Measurements from ENCODE around the gene SPOPL. TPM values are rescaled to one million over a fixed set of nuclear protein-coding genes. Genes with fewer than 3 reads are reported as not detected.
A peak's percentile ranks its signal among the peaks of the same experiment; 100 is the strongest.

The SPOPL gene
- total RNA-seq, 1 experiment from 2014 or later, result 21.3 TPM

DNA sequence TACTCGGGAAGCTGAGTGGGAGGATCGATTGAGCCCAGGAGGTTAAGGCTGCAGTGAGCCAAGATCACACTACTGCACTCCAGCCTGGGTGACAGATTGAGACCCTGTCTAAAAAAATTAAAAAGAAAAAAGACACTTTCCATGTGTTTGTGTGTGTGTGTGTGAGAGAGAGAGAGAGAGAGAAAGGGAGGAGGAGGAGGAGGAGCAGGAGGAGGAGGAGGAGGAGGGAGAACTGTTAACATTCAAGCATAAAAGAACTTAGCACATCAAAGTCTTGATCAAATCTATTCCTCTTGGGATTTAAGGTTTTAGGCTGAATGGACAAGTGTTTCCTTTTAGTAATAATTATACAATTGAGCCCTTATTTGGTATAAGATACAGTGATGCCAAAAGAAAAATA is 75.5 kb downstream of the SPOPL start:
- no peaks in the 10 kb centered on the region for H3K27me3 ChIP-seq
- H3K36me3 ChIP-seq, result peaks cover 8% of the 10 kb centered on the region; the same call in 1 of the 2 replicates
- no peak overlapping the region for H3K4me3 ChIP-seq
- no peaks in the 10 kb centered on the region for H3K4me1 ChIP-seq
- H3K9me3 ChIP-seq (replicated peaks), result no peaks in the 10 kb centered on the region
- no peak overlapping the region for H3K27ac ChIP-seq
- DNase-seq, result no peak

DNA sequence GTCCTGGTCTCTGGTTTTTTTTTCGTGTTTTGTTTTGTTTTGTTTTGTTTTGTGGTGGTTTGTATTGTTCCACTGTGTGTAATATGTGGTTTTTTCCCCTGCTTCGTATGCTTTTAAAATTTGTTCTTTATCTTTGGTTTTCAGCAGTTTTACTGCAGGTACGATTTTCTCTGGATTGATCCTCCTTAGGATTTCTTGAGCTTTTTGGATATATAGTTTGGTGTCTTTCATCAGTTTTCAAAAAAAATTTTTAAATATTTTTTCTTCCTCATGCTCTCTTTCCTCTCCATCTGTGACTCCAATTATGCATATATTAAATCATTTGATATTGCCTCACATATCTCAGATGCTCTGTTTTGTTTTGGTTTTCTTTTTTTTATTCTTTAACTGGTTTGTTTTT is 78.0 kb downstream of the SPOPL start:
- H3K4me1 ChIP-seq, result no peaks in the 10 kb centered on the region
- no peak overlapping the region for H3K4me3 ChIP-seq
- no peak overlapping the region for H3K27ac ChIP-seq
- no peak for DNase-seq
- no peaks in the 10 kb centered on the region for H3K27me3 ChIP-seq
- no peaks in the 10 kb centered on the region for H3K9me3 ChIP-seq (replicated peaks)
- H3K36me3 ChIP-seq, result peaks cover 8% of the 10 kb centered on the region; the same call in 1 of the 2 replicates

- H3K4me3 ChIP-seq, result no peak overlapping the region
- H3K27me3 ChIP-seq, result no peaks in the 10 kb centered on the region
- no peak overlapping the region for H3K27ac ChIP-seq
- peaks cover 6% of the 10 kb centered on the region; the same call in 1 of the 2 replicates for H3K36me3 ChIP-seq
- DNase-seq, result no peak
- no peaks in the 10 kb centered on the region for H3K4me1 ChIP-seq
- no peaks in the 10 kb centered on the region for H3K9me3 ChIP-seq (replicated peaks)
These were observed 80.3 kb downstream of the SPOPL start for GRCh38 chr2:138581909-138582308.

GRCh38 chr2:138589663-138590062 is 88.1 kb downstream of the SPOPL start:
- no peaks in the 10 kb centered on the region for H3K27me3 ChIP-seq
- H3K4me3 ChIP-seq, result no peak overlapping the region
- no peak overlapping the region for H3K27ac ChIP-seq
- peak in 1 of 2 experiments; percentile 9 for DNase-seq
- no peaks in the 10 kb centered on the region for H3K4me1 ChIP-seq
- H3K36me3 ChIP-seq, result no peaks in the 10 kb centered on the region
- no peaks in the 10 kb centered on the region for H3K9me3 ChIP-seq (replicated peaks)

- no peaks in the 10 kb centered on the region for H3K27me3 ChIP-seq
- DNase-seq, result no peak
- peaks cover 2% of the 10 kb centered on the region; the same call in 1 of the 2 replicates for H3K36me3 ChIP-seq
- H3K27ac ChIP-seq, result no peak overlapping the region
- no peak overlapping the region for H3K4me3 ChIP-seq
- H3K4me1 ChIP-seq, result peaks cover 6% of the 10 kb centered on the region
- no peaks in the 10 kb centered on the region for H3K9me3 ChIP-seq (replicated peaks)
These were observed 94.8 kb downstream of the SPOPL start for GRCh38 chr2:138596403-138596802.

- H3K4me1 ChIP-seq, result peaks cover 20% of the 10 kb centered on the region
- no peaks in the 10 kb centered on the region for H3K9me3 ChIP-seq (replicated peaks)
- DNase-seq, result peak in 1 of 2 experiments; percentile 19
- peak overlapping the region; percentile 73 for H3K27ac ChIP-seq
- H3K27me3 ChIP-seq, result no peaks in the 10 kb centered on the region
- H3K36me3 ChIP-seq, result no peaks in the 10 kb centered on the region
- H3K4me3 ChIP-seq, result no peak overlapping the region
These were observed 99.3 kb downstream of the SPOPL start for GRCh38 chr2:138600732-138601457.

DNA sequence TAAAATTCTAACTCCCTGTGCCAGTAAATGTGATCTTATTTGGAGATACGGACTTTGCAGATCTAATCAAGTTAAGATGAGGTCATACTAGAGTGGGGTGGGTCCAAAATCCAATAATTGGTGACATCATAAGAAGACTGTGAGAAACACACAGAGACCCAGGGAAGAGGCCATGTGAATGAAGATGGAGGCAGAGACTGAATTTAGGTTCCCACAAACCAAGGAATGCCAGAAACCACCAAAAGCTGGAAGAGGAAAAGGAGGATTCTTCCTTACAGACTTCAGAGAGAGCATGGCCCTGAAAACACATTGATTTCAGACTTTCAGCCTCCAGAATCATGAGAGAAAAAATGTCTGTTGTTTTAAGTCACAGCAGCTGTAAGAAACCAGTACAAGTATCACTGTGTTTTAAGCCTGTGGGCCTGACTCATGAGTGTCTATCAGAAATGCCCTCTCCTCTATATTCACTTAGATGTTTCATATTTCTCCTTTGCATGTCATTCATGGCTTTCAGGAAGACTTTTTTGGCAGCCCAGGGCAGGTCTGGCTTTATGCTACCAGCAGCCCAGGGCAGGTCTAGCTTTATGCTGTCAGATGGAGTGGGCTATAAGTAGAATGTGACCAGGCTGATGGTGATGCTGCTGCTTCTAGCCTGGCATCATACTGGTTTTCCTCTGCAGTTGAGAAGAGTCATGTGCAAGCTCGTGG is 100.0 kb downstream of the SPOPL start:
- H3K36me3 ChIP-seq, result no peaks in the 10 kb centered on the region
- no peaks in the 10 kb centered on the region for H3K27me3 ChIP-seq
- H3K9me3 ChIP-seq (replicated peaks), result no peaks in the 10 kb centered on the region
- no peak overlapping the region for H3K4me3 ChIP-seq
- DNase-seq, result peak in 1 of 2 experiments; percentile 7
- peak overlapping the region; percentile 73 for H3K27ac ChIP-seq
- H3K4me1 ChIP-seq, result peaks cover 20% of the 10 kb centered on the region

- H3K27ac ChIP-seq, result peak overlapping the region; percentile 73
- no peak overlapping the region for H3K4me3 ChIP-seq
- DNase-seq, result peak; percentile 83 to 90
- no peaks in the 10 kb centered on the region for H3K27me3 ChIP-seq
- peaks cover 20% of the 10 kb centered on the region for H3K4me1 ChIP-seq
- H3K9me3 ChIP-seq (replicated peaks), result no peaks in the 10 kb centered on the region
- H3K36me3 ChIP-seq, result no peaks in the 10 kb centered on the region
These were observed 100.5 kb downstream of the SPOPL start for GRCh38 chr2:138602166-138602460.

DNA sequence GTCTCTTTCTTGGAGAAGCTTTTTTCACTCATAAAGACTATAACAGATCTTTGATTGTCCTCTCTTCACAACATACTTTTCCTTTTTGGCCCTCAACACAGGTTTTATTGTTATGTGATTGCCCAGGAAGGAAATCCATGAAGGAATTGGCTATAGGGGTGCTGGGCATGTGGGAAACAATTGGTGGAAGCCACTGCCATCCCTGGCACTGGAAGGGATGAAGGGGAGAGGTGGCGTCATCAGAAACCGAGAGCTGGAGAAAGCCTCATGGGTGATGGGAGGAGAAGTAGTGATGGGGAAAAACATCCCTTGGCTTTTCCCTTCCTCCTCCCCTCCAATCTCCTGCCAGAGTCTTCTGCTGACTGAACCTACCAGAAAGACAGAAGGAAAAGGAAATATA is 106.2 kb downstream of the SPOPL start:
- Histone ChIP-seq H3K27ac (no peak overlapping the region), H3K9me3 (replicated peaks) (peaks cover 4% of the 10 kb centered on the region; the same call in 1 of the 2 replicates), H3K36me3 (no peaks in the 10 kb centered on the region), H3K27me3 (no peaks in the 10 kb centered on the region), H3K4me3 (no peak overlapping the region), H3K4me1 (peaks cover 3% of the 10 kb centered on the region)
- DNase-seq, result no peak

GRCh38 chr2:138609446-138609845 is 107.9 kb downstream of the SPOPL start:
- H3K27ac ChIP-seq, result no peak overlapping the region
- no peak for DNase-seq
- H3K4me3 ChIP-seq, result no peak overlapping the region
- H3K36me3 ChIP-seq, result no peaks in the 10 kb centered on the region
- no peaks in the 10 kb centered on the region for H3K27me3 ChIP-seq
- H3K9me3 ChIP-seq (replicated peaks), result peaks cover 4% of the 10 kb centered on the region; the same call in 1 of the 2 replicates
- peaks cover 2% of the 10 kb centered on the region; the same call in 1 of the 2 replicates for H3K4me1 ChIP-seq

DNA sequence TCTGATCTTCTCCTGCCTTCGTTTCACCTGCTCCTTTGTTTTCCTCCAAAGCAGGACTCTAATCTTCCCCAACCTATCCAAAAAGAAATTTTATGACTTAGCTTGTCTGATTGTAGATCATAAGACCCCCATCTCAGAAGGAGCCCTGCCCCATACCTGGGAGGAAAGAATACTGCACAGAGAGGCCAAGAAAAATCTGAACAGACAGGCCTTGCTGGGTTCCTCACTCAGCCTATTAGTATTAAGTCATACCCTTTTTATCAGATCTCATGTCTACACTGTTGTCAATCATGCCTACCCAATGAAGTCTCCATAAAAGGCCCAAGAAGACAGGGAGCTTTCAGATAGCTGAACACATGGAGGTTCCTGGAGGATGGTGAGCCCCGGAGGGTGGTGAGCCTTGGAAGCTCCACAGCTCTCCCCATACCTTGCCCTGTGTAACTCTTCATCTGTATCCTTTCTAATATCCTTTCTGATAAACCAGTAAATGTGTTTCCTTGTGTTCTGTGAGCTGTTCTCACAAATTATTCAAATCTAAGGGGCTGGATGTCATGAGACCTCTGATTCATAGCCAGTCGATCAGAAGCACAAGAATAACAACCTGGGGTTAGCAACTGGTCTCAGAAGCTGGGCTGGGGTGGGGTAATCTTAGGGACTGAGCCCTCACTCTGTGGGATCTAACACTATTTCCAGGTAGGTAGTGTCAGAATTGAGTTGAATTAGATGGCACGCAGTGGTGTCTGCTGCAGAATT is 108.8 kb downstream of the SPOPL start:
- Histone ChIP-seq H3K4me3 (no peak overlapping the region), H3K27ac (no peak overlapping the region), H3K4me1 (peaks cover 8% of the 10 kb centered on the region; the same call in 1 of the 2 replicates), H3K27me3 (no peaks in the 10 kb centered on the region), H3K36me3 (no peaks in the 10 kb centered on the region), H3K9me3 (replicated peaks) (peaks cover 4% of the 10 kb centered on the region; the same call in 1 of the 2 replicates)
- no peak for DNase-seq

GRCh38 chr2:138615257-138615656 is 113.7 kb downstream of the SPOPL start:
- Histone ChIP-seq H3K27ac (peak overlapping the region; percentile 46), H3K36me3 (no peaks in the 10 kb centered on the region), H3K9me3 (replicated peaks) (no peaks in the 10 kb centered on the region), H3K4me1 (peaks cover 10% of the 10 kb centered on the region), H3K27me3 (no peaks in the 10 kb centered on the region), H3K4me3 (peak overlapping the region; percentile 5)
- DNase-seq, result peak; percentile 80 to 85

DNA sequence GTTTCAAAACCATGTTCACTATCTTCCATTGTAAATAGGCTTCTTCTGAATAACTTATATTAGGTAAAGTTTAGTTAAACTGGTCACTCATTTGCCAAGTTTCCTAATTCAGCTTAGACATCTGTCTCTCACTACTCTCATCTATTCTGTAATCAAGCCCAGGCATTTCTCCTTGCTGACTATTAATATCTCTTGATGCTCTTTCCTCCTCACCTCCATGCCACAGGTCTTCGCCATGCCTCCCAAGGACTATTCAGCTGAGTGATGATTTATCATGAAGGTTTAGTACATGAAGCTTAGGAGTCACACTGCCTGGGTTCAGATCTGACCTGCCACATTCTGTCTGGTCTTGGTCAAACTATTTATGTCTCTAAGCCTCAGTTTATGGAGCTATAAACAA is 115.5 kb downstream of the SPOPL start:
- no peak for DNase-seq
- Histone ChIP-seq H3K36me3 (no peaks in the 10 kb centered on the region), H3K4me3 (no peak overlapping the region), H3K9me3 (replicated peaks) (no peaks in the 10 kb centered on the region), H3K4me1 (peaks cover 10% of the 10 kb centered on the region), H3K27me3 (no peaks in the 10 kb centered on the region), H3K27ac (no peak overlapping the region)

DNA sequence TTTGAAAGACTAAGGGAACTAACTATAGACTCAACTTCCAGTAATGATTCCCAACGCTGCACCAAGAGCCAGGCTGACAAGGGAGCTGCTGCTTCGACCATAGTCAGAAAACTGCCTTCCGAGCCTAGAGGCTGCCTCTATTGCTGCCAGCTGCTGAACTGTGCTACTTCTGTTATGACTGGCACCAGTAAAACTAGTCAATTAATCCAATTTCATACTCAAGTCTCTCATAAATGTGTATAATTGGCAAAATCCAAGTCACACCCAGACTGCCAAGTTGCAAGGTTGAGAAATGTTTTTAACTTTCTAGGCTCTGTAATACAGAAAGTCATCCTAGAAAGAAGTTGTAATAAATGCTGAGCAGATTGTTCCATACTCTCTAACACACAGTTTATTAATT is 117.4 kb downstream of the SPOPL start:
- no peak for DNase-seq
- H3K4me3 ChIP-seq, result no peak overlapping the region
- no peaks in the 10 kb centered on the region for H3K9me3 ChIP-seq (replicated peaks)
- H3K27ac ChIP-seq, result no peak overlapping the region
- no peaks in the 10 kb centered on the region for H3K36me3 ChIP-seq
- H3K4me1 ChIP-seq, result peaks cover 10% of the 10 kb centered on the region
- no peaks in the 10 kb centered on the region for H3K27me3 ChIP-seq

DNA sequence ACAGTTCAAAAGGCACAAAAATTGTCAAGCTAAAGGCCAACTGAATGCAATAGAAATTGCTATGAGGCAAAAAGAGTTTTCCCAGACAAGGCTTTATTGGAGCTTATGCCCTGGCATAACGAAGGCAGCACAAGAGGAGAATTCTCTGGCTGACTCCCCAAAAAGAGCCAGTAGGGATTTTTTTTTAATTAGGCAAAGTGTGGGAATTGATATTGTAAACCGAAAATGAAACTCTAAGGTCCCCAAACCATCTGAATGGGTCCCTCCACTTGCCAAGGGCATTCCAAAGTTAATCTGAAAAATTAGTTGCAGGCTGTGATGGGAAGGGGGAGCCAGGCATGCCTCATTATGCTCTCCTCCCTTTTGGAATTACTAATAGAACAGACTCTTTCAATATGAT is 118.9 kb downstream of the SPOPL start:
- no peaks in the 10 kb centered on the region for H3K9me3 ChIP-seq (replicated peaks)
- H3K27ac ChIP-seq, result no peak overlapping the region
- no peak overlapping the region for H3K4me3 ChIP-seq
- no peaks in the 10 kb centered on the region for H3K36me3 ChIP-seq
- H3K27me3 ChIP-seq, result no peaks in the 10 kb centered on the region
- DNase-seq, result no peak
- peaks cover 3% of the 10 kb centered on the region; the same call in 1 of the 2 replicates for H3K4me1 ChIP-seq

Measured in SJCRH30 (cell line).